Ovary (tissue), 3 donors: ENCODE measurements around the gene TTLL5.

Source experiments
- CTCF ChIP-seq, 3 donors: fragments of 450-650 bp in 2 of 3; fragments of 200-600 bp in 1 of 3; IDR thresholded peaks; one replicate each; pipeline versions ENCODE4 v1.5.1 to v1.8.0; 2016 to 2022; ENCODE audit warnings: antibody characterized with exemption in 3 of 3, mild to moderate bottlenecking in 1 of 3
- EP300 ChIP-seq: sonication (generic); formaldehyde crosslinking; IDR thresholded peaks from one replicate; pipeline ENCODE4 v1.6.1; 2017; ENCODE audit warnings: antibody characterized with exemption
- donor health status: DM: no; HTN: no; CAD: no.

GRCh38 chr14:75842551-75842950, 181.5 kb downstream of the TTLL5 start:
- no peak for TF ChIP-seq EP300
- TF ChIP-seq CTCF (IDR thresholded peaks at IDR 0.05) = no peak
